Activated naive CD4-positive, alpha-beta T cell treated with anti-CD3 and anti-CD28 coated beads, Interleukin-2, amount 50 U/mL, for 24 hours (primary cell): ENCODE measurements around the gene EPN2.

Experiments
- H3K27ac Mint-ChIP-seq: one replicate; pipeline ENCODE4 v1.8.0; 2021; ENCODE audit warnings: mild to moderate bottlenecking, mixed read lengths
- H3K27me3 Mint-ChIP-seq: one replicate; pipeline ENCODE4 v1.8.0; 2021; ENCODE audit warnings: mixed read lengths
- H3K36me3 Mint-ChIP-seq: one replicate; pipeline ENCODE4 v1.8.0; 2021; ENCODE audit warnings: mixed read lengths
- H3K4me1 Mint-ChIP-seq: one replicate; pipeline ENCODE4 v1.8.0; 2021; ENCODE audit warnings: mixed read lengths
- H3K4me3 Mint-ChIP-seq: one replicate; pipeline ENCODE4 v1.8.0; 2021; ENCODE audit warnings: mild to moderate bottlenecking, mixed read lengths
- H3K9me3 Mint-ChIP-seq: one replicate; pipeline ENCODE4 v1.8.0; 2021; ENCODE audit warnings: mixed read lengths

Gene EPN2

DNA sequence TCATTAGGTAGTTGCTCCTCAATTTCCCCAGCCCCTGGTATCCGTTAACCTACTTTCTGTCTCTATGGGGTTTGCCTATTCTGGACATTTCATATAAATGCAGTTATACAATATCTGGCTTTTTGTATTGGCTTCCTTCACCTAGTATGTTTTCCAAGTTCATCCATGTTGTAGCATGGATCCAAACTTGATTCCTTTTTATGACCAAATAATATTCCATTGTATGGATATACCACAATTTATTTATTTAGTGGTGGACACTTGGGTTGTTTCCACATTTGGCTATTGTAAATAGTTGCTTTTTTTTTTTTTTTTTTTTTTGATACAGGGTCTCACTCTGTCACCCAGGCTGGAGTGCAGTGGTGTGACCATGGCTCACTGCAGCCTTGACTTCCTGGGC is 15.9 kb downstream of the EPN2 start:
- Mint-ChIP-seq H3K27ac (no peak overlapping the region), H3K36me3 (no peaks in the 10 kb centered on the region), H3K4me3 (no peak overlapping the region), H3K27me3 (peaks cover 3% of the 10 kb centered on the region), H3K4me1 (no peaks in the 10 kb centered on the region), H3K9me3 (no peaks in the 10 kb centered on the region)

- Mint-ChIP-seq H3K27ac (no peak overlapping the region), H3K9me3 (no peaks in the 10 kb centered on the region), H3K36me3 (no peaks in the 10 kb centered on the region), H3K4me1 (no peaks in the 10 kb centered on the region), H3K4me3 (no peak overlapping the region), H3K27me3 (peaks cover 2% of the 10 kb centered on the region)
Observed at GRCh38 chr17:19254651-19255050, 17.5 kb downstream of the EPN2 start.

GRCh38 chr17:19255279-19255678 is 18.1 kb downstream of the EPN2 start:
- H3K9me3 Mint-ChIP-seq: no peaks in the 10 kb centered on the region

DNA sequence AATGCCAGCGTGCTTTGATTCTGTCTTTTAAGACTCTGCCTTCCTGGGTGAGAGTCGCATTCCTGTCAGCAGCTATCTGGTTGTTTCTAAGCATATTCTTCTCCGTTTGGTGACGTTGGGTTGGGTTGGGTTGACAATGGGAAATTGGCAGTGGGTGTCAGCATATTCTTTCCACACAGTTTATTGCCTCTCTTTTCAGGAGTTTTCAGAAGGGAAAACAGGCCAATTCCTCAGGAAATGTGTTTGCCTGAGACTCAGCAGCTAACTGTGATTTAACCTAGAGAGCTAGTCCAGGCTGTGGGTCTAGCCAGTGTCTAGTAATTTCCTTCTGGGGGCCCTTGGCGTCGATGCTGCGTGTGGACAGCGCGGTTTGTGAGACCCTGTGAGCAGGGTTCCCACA is 21.2 kb downstream of the EPN2 start:
- Mint-ChIP-seq H3K4me1 (no peaks in the 10 kb centered on the region), H3K4me3 (no peak overlapping the region), H3K27me3 (peaks cover 7% of the 10 kb centered on the region), H3K36me3 (no peaks in the 10 kb centered on the region), H3K27ac (no peak overlapping the region), H3K9me3 (no peaks in the 10 kb centered on the region)

More at GRCh38 chr17:19255279-19255678, 18.1 kb downstream of the EPN2 start:
- Mint-ChIP-seq H3K27ac (no peak overlapping the region), H3K4me3 (no peak overlapping the region), H3K36me3 (no peaks in the 10 kb centered on the region), H3K27me3 (peaks cover 2% of the 10 kb centered on the region), H3K4me1 (no peaks in the 10 kb centered on the region)

DNA sequence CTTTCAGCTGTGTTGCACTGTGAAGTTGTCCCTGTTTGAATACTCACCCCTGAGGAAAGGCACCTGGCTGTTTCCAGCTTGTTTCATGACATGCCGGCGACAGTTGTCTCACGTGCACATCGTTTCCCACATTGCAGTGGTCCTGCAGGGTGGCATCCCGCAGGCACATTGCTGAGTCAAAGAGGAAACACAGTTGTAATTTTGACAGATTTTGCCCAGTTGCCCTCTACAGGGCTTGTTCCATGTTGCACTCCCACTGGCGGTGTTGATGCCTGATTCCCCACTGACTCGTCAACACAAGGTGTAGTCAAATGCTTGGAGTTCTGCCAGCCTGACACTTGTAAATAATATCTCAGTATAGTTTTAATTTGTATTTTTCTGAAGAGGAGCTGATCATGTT is 23.8 kb downstream of the EPN2 start:
- Mint-ChIP-seq H3K27ac (no peak overlapping the region), H3K4me1 (no peaks in the 10 kb centered on the region), H3K36me3 (peaks cover under 1% of the 10 kb centered on the region), H3K4me3 (no peak overlapping the region), H3K27me3 (peaks cover 7% of the 10 kb centered on the region), H3K9me3 (no peaks in the 10 kb centered on the region)

- Mint-ChIP-seq H3K4me3 (no peak overlapping the region), H3K27me3 (peaks cover 7% of the 10 kb centered on the region), H3K4me1 (no peaks in the 10 kb centered on the region), H3K9me3 (no peaks in the 10 kb centered on the region), H3K36me3 (peaks cover 3% of the 10 kb centered on the region), H3K27ac (no peak overlapping the region)
Observed at GRCh38 chr17:19261426-19261825, 24.3 kb downstream of the EPN2 start.

DNA sequence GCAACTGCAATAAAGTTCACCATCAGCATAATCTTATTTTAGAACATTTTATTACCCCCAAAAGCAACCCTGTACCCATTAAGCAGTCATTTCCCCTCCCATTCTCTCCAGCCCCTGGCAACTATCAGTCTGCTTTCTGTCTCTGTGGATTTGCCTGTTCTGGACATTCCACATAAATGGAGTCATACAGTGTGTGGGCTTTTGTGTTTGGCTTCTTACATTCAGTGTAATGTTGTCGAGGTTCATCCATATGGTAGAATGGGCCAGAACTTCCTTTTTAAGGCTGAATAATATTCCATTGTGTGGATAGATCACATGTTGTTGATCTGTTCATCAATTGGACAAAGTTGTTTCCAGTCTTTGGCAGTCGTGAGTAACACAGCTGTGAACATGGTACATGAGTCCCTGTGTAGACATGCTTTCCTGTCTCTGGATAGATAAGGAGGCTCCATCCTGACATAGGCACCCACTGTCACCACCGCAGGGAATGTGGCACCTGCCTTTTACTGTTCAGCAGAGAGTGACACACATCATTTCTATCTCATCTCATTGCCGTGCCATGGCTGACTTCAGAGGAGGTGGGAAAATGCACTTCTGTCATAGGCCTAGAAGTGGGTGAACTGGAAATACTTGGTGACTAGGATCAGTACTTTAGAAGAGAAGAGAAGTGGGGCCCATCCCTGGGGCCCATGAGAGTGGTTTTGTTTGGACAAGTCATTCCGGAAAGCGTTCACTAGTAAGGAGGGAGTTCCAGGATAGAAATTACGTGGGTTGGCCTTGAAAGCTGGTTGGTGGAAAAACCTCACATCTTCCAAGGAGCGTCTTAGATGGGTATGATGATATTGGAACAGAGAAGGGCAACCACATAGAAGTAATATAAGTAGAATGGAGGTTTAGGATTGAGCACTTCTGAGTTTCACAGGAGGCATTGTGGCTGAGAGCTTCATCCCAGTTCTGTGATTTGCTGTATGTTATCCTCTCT is 25.8 kb downstream of the EPN2 start:
- no peak overlapping the region for H3K27ac Mint-ChIP-seq
- no peaks in the 10 kb centered on the region for H3K9me3 Mint-ChIP-seq
- H3K4me1 Mint-ChIP-seq: no peaks in the 10 kb centered on the region
- H3K27me3 Mint-ChIP-seq: peaks cover 5% of the 10 kb centered on the region
- no peak overlapping the region for H3K4me3 Mint-ChIP-seq
- H3K36me3 Mint-ChIP-seq: peaks cover 3% of the 10 kb centered on the region

GRCh38 chr17:19263641-19264051 is 26.5 kb downstream of the EPN2 start:
- Mint-ChIP-seq H3K36me3 (peaks cover 3% of the 10 kb centered on the region), H3K27me3 (peaks cover 5% of the 10 kb centered on the region), H3K4me1 (peaks cover 2% of the 10 kb centered on the region), H3K4me3 (no peak overlapping the region), H3K9me3 (no peaks in the 10 kb centered on the region), H3K27ac (no peak overlapping the region)

DNA sequence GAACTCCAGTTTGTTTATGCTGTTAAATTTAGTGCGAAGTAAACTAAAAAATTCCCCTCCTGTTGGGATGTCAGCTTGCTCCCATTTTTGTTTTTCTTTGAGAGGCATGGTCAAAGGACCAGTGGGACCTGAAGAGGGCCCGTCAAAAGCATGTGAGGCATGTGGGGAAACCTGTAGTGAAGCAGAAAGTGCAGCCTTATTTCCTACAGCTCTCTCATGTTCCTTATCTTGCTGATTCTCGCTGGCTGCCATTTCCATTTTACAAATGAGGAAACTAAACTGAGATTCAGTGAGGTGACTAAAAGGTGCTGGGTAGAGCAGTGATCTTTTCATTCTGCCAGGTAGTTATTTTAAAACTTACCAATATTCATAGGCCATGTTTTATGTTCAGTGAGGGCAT is 27.1 kb downstream of the EPN2 start:
- Mint-ChIP-seq H3K9me3 (no peaks in the 10 kb centered on the region), H3K36me3 (peaks cover 3% of the 10 kb centered on the region), H3K4me3 (no peak overlapping the region), H3K27me3 (peaks cover 5% of the 10 kb centered on the region), H3K4me1 (peaks cover 7% of the 10 kb centered on the region), H3K27ac (no peak overlapping the region)

- Mint-ChIP-seq H3K4me1 (peaks cover 7% of the 10 kb centered on the region), H3K4me3 (no peak overlapping the region), H3K27me3 (peaks cover 5% of the 10 kb centered on the region), H3K9me3 (no peaks in the 10 kb centered on the region), H3K27ac (no peak overlapping the region), H3K36me3 (peaks cover 3% of the 10 kb centered on the region)
Observed at GRCh38 chr17:19264681-19265080, 27.5 kb downstream of the EPN2 start.

DNA sequence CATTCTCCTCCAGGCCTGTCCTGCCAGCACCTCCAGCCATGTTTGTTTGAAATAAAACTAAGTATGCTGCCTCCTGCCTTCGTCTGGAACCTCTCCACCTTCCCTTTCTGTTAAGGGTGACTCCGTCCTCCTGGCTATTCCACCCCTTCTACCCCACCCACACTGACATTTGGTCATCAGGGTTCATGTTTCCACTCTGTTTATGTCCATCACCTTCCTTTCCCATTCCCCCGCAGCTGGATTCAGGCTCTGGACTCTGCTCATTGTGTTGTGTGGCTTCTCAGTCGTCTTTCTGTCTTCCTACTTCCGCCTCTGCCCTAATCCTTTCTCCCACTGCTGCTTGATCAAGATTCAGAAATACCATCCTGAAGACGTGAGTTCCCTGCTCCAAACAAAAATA is 28.6 kb downstream of the EPN2 start:
- Mint-ChIP-seq H3K9me3 (no peaks in the 10 kb centered on the region), H3K36me3 (peaks cover 3% of the 10 kb centered on the region), H3K27me3 (peaks cover 5% of the 10 kb centered on the region), H3K4me3 (no peak overlapping the region), H3K4me1 (peaks cover 7% of the 10 kb centered on the region), H3K27ac (no peak overlapping the region)

GRCh38 chr17:19268611-19269010 is 31.4 kb downstream of the EPN2 start:
- Mint-ChIP-seq H3K27me3 (no peaks in the 10 kb centered on the region), H3K4me3 (no peak overlapping the region), H3K4me1 (peaks cover 7% of the 10 kb centered on the region), H3K9me3 (no peaks in the 10 kb centered on the region), H3K36me3 (peaks cover 3% of the 10 kb centered on the region), H3K27ac (no peak overlapping the region)

GRCh38 chr17:19269106-19269505 is 31.9 kb downstream of the EPN2 start:
- H3K27me3 Mint-ChIP-seq: no peaks in the 10 kb centered on the region
- no peak overlapping the region for H3K27ac Mint-ChIP-seq
- H3K36me3 Mint-ChIP-seq: peaks cover 3% of the 10 kb centered on the region
- H3K9me3 Mint-ChIP-seq: no peaks in the 10 kb centered on the region
- H3K4me1 Mint-ChIP-seq: peaks cover 7% of the 10 kb centered on the region
- no peak overlapping the region for H3K4me3 Mint-ChIP-seq

DNA sequence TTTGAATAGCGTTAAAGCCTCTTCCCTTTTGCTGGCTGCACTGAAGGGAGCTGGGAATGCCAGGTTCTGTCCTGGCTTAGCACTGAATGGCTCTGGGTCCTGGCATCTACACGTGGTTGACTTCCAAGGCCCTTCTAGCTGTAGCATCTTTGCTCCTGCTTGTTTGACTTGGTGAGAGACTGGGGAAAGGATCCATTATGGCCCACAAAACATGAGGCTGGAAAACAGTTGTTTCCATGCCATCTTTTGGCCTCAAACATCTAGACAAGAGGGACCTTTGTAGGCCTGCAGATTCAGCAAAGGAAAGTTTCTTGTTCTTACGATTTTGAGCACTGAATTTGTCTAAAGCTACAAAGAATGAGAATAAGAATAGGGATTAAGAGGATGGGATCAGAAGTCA is 32.5 kb downstream of the EPN2 start:
- H3K9me3 Mint-ChIP-seq: no peaks in the 10 kb centered on the region
- peaks cover 3% of the 10 kb centered on the region for H3K36me3 Mint-ChIP-seq
- no peak overlapping the region for H3K4me3 Mint-ChIP-seq
- no peak overlapping the region for H3K27ac Mint-ChIP-seq
- no peaks in the 10 kb centered on the region for H3K27me3 Mint-ChIP-seq
- peaks cover 7% of the 10 kb centered on the region for H3K4me1 Mint-ChIP-seq

DNA sequence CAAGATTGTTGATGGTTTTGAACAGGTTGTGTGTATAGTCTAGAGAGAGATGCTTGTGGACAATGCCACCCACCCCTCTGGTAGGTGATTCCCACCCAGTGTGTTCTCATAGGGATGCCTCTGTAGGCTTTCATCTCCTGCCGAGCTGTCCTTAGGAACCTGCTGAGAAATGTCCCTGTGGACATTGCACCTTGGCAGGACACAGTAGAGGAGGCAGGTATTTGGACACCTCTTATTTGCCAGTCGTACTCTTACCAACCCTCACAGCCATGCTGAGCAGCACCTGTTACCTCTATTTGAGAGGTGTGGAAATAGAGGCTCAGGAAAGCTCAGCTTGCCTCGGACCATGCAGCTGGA is 33.2 kb downstream of the EPN2 start:
- peaks cover 7% of the 10 kb centered on the region for H3K4me1 Mint-ChIP-seq
- no peak overlapping the region for H3K4me3 Mint-ChIP-seq
- H3K27me3 Mint-ChIP-seq: no peaks in the 10 kb centered on the region
- no peaks in the 10 kb centered on the region for H3K9me3 Mint-ChIP-seq
- peaks cover 3% of the 10 kb centered on the region for H3K36me3 Mint-ChIP-seq
- H3K27ac Mint-ChIP-seq: no peak overlapping the region

DNA sequence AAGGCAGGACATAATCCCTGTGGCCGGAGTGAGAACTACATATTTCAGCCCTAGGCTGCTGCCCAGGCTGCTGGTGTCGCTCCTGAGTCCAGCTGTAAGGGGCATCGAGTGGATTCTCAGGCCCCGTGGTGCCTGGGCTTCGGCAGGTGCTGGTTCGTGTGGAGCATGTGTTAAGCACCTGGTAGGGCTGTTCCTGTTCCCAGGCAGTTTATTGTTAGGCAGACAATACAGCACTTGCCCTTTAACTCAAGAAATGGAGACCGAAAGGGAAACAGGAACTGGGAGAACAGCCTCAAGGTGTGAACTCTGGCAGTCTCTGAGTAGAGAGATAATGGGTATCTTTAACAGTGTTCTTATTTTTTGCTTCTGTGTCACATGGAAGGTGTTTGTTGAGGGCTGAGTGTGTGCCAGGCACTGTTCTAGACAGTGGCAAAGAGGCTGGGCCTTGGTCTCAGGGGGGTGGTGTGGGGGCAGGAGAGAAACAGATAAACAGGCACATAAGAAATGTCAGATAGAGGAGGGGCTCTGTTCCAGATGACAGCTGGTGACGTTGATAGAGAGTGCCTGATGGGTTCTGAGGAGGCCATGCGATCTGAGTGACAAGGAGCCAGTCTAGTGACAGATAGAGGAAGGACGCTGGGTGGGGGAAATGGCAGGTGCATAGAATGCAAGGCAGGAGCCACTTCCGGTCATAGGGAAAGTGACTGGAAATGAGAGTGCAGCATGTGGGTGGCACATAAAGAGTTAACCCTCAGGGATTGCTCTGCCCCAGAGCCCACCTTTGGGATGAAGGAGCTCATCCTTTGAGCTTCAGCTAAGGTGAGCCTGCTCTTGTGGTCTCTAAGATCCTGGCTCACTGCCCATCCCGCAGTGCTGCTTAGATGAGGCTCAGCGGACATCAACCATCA is 33.8 kb downstream of the EPN2 start:
- Mint-ChIP-seq H3K4me3 (no peak overlapping the region), H3K27ac (no peak overlapping the region), H3K27me3 (no peaks in the 10 kb centered on the region), H3K4me1 (peaks cover 7% of the 10 kb centered on the region), H3K9me3 (no peaks in the 10 kb centered on the region), H3K36me3 (peaks cover 2% of the 10 kb centered on the region)
